ENCODE data around the gene OR6J1. TPM values are rescaled to one million over a fixed set of nuclear protein-coding genes. Genes with fewer than 3 reads are reported as not detected.
A peak's percentile ranks its signal among the peaks of the same experiment; 100 is the strongest.

OR6J1 gene
- total and polyA plus RNA-seq, 9 of the 15 experiments (the other 6 are each of a cell fraction or from before 2014, with no cell fraction given) = not detected

GRCh38 chr14:22671622-22672021 is 27.5 kb upstream of the OR6J1 start (continued):
- no peak for TF ChIP-seq CBX5 (IDR thresholded peaks at IDR 0.05; ENCODE audit: borderline replicate concordance, low read depth)
- TF ChIP-seq TCF3 (CRISPR knock-in tag; IDR thresholded peaks at IDR 0.05) = 0 out of 2 replicates have a peak, but pooled peaks have one; percentile 14
- no peak for TF ChIP-seq NFATC3 (IDR thresholded peaks at IDR 0.05)
- no peak for TF ChIP-seq ZNF282 (CRISPR knock-in tag; IDR thresholded peaks at IDR 0.05)
- TF ChIP-seq NFRKB (IDR thresholded peaks at IDR 0.05; ENCODE audit: low read depth) = no peak
- TF ChIP-seq CBX3 (IDR thresholded peaks at IDR 0.05; ENCODE audit: borderline replicate concordance in 1 of 2, low read length in 2 of 2) = no peak
- peak; percentile 68 for TF ChIP-seq VEZF1 (CRISPR knock-in tag; IDR thresholded peaks at IDR 0.05)
- TF ChIP-seq CUX1 (CRISPR knock-in tag; IDR thresholded peaks at IDR 0.05) = no peak
- no peak for TF ChIP-seq RBM39 (optimal IDR thresholded peaks at IDR 0.05; ENCODE audit: low read depth, low read length)
- no peak for TF ChIP-seq THRA (IDR thresholded peaks at IDR 0.05)
- no peak for TF ChIP-seq POLR2B (IDR thresholded peaks at IDR 0.05; ENCODE audit: low read depth, partially characterized antibody)
- TF ChIP-seq FUS (optimal IDR thresholded peaks at IDR 0.05; ENCODE audit: low read depth, low read length) = no peak
- no peak for TF ChIP-seq TFE3 (CRISPR knock-in tag; IDR thresholded peaks at IDR 0.05)
- no peak for TF ChIP-seq ZNF507 (tag; conservative IDR thresholded peaks at IDR 0.05)
- peak; percentile 82 for TF ChIP-seq C11orf30 (IDR thresholded peaks at IDR 0.05; ENCODE audit: low read depth)
- TF ChIP-seq FOXM1 (IDR thresholded peaks at IDR 0.05; ENCODE audit: low read depth) = no peak
- no peak for TF ChIP-seq FOXM1 (CRISPR knock-in tag; IDR thresholded peaks at IDR 0.05; ENCODE audit: low read depth)
- TF ChIP-seq NEUROD1 (IDR thresholded peaks at IDR 0.05; ENCODE audit: borderline replicate concordance, low read depth, low read length, partially characterized antibody) = no peak
- TF ChIP-seq SNRNP70 (optimal IDR thresholded peaks at IDR 0.05; ENCODE audit: low read depth, low read length) = no peak
- no peak for TF ChIP-seq ZKSCAN8 (CRISPR knock-in tag; IDR thresholded peaks at IDR 0.05)
- no peak for TF ChIP-seq HDAC8 (tag; IDR thresholded peaks at IDR 0.05)
- no peak for TF ChIP-seq NR1H2 (CRISPR knock-in tag; IDR thresholded peaks at IDR 0.05)
